DND-41 (cell line): ENCODE results near the gene HDAC4.

Source experiments
- ATAC-seq: fragments of 200-7000 bp; cut with Tn5 transposase; 3 replicates; pipeline ENCODE4 v1.9.1; 2021; ENCODE audit warnings: low read depth; ENCODE audit not compliant: insufficient read depth
- DNase-seq: peaks from one replicate; pipeline ENCODE4 v3.0.0-alpha.2; 2020
- H2AFZ ChIP-seq: 2 replicates; pipeline ENCODE4 v1.6.0; 2012; ENCODE audit warnings: low read depth, low read length
- H3K27ac ChIP-seq: 2 replicates; pipeline ENCODE4 v1.5.1; 2012; ENCODE audit warnings: low read length, inconsistent platforms
- H3K27me3 ChIP-seq: fragments of 200-600 bp; sonication (generic); 2 replicates; pipeline ENCODE4 v1.6.0; 2012; ENCODE audit warnings: low read length, mild to moderate bottlenecking, inconsistent platforms; ENCODE audit not compliant: insufficient read depth, poor library complexity
- H3K36me3 ChIP-seq: 2 replicates; pipeline ENCODE4 v1.5.1; 2012; ENCODE audit warnings: low read length, inconsistent platforms; ENCODE audit not compliant: insufficient read depth
- H3K4me1 ChIP-seq: 2 replicates; pipeline ENCODE4 v1.5.1; 2012; ENCODE audit warnings: mild to moderate bottlenecking, low read length; ENCODE audit not compliant: insufficient read depth
- H3K4me2 ChIP-seq: 2 replicates; pipeline ENCODE4 v1.6.0; 2012; ENCODE audit warnings: mild to moderate bottlenecking, moderate library complexity, low read length, inconsistent platforms; ENCODE audit not compliant: insufficient read depth
- H3K4me3 ChIP-seq, 2 experiments: fragments of 200-600 bp in 1 of 2; shearing (Covaris generic) in 1 of 2; 2 replicates each; pipeline ENCODE4 v1.5.1; 2012 to 2016; ENCODE audit warnings: inconsistent platforms in 2 of 2, low read length in 2 of 2, mild to moderate bottlenecking in 2 of 2, low read depth in 1 of 2, moderate library complexity in 1 of 2
- H3K79me2 ChIP-seq: 2 replicates; pipeline ENCODE4 v1.6.0; 2012; ENCODE audit warnings: low read length, inconsistent platforms; ENCODE audit not compliant: insufficient read depth
- H3K9ac ChIP-seq: 2 replicates; pipeline ENCODE4 v1.6.0; 2012; ENCODE audit warnings: low read depth, mild to moderate bottlenecking, inconsistent platforms, low read length, moderate library complexity
- H3K9me3 ChIP-seq: 2 replicates; pipeline ENCODE4 v1.5.1; 2012; ENCODE audit warnings: low read length, moderate library complexity, mild to moderate bottlenecking, inconsistent platforms; ENCODE audit not compliant: insufficient read depth, severe bottlenecking
- H4K20me1 ChIP-seq: 2 replicates; pipeline ENCODE4 v1.6.0; 2012; ENCODE audit warnings: low read length; ENCODE audit not compliant: insufficient read depth
- CTCF ChIP-seq: IDR thresholded peaks from 2 replicates; pipeline ENCODE4 v1.5.1; 2012; ENCODE audit warnings: borderline replicate concordance, low read length, moderate library complexity, mild to moderate bottlenecking; ENCODE audit not compliant: poor library complexity, severe bottlenecking; ENCODE audit errors: extremely low read depth
- EZH2 ChIP-seq: IDR thresholded peaks from 3 replicates; pipeline ENCODE4 v1.6.1; 2012; ENCODE audit warnings: borderline replicate concordance, low read depth, mild to moderate bottlenecking, moderate library complexity, low read length, inconsistent platforms; ENCODE audit not compliant: severe bottlenecking

HDAC4 gene

DNA sequence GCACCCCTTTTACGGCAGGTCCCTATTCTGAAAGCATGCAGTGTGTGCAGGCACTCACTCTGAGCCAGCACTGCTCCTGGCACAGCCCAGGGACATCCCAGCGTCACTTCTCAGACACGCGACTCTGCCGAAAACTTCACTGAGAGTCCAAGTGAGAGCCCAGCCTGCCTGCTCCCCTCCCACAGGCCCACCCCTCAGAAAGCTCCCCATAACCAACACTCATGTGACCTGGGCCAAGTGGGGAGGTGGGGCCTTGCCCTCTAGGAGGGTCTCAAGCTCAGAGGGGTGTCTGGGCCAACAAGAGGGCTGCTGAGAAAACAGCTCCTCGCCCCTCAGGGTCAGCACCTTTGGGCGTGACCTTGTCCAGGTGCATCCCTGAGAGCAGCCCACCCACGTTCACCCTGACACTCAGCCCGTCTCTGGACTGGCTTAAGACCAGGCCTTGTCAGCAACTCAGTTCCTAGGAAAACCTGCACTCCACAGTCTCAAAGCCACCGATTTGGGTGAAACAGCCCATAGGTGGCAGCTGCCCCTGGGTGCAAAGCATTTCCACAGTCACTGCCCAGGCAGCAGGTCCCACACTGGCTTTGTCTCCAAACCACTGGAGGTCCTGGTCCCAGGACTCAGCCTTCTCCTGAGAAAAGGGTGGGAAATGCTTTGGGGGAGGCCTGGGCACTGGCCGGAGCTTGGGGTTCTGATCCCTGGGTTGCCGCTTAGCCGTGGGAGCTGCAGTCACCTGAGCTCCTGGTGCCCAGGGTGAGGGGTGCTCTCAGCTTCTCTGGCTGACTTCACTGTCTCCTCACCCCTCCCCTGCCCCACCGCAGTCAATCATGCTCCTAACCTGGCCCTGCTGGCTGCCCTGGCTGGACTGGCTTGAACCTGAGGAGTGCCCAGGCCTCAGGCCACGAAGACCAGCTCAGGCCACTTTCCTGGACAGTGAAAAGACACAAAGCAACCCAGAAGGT, 209.6 kb downstream of the HDAC4 start:
- ATAC-seq (no peak), DNase-seq (no peak)
- TF ChIP-seq CTCF (no peak), EZH2 (no peak)
- Histone ChIP-seq H3K27me3 (no peaks in the 10 kb centered on the region), H3K9me3 (no peaks in the 10 kb centered on the region), H2AFZ (no peak overlapping the region), H3K9ac (no peak overlapping the region), H3K4me1 (no peaks in the 10 kb centered on the region), H3K27ac (0 out of 2 replicates have a peak overlapping the region, but pooled peaks have one; percentile 24), H3K79me2 (peaks cover 100% of the 10 kb centered on the region), H3K4me2 (no peak overlapping the region), H4K20me1 (peaks cover 94% of the 10 kb centered on the region), H3K36me3 (peaks cover 100% of the 10 kb centered on the region), H3K4me3 (no peak overlapping the region)

DNA sequence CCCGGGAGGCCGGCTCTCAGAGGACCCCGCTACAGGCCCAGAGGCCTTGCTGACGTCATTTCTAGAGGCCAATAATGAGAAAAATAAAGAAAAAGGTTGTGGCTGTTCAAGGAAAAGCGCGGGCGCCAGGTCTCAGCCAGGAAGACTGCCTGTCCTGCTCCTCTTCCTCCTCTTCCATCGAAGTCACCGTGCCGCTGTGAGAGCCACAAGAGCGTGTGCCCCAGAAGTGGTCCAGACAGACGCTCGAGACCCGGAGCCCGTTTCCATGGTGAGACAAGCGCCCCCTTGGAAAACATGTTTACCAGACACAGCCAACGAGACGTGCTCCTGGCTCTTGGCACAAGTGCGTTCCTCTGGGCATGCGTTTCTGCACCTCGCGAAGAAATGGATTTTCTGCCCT, 210.5 kb downstream of the HDAC4 start:
- Histone ChIP-seq H3K27ac (peak overlapping the region; percentile 25; the same call in 1 of the 2 replicates), H3K36me3 (peaks cover 100% of the 10 kb centered on the region), H3K9me3 (no peaks in the 10 kb centered on the region), H3K4me3 (no peak overlapping the region), H3K79me2 (peaks cover 99% of the 10 kb centered on the region), H3K4me1 (no peaks in the 10 kb centered on the region), H3K9ac (no peak overlapping the region), H2AFZ (no peak overlapping the region), H3K27me3 (no peaks in the 10 kb centered on the region), H4K20me1 (peaks cover 93% of the 10 kb centered on the region), H3K4me2 (no peak overlapping the region)
- ATAC-seq = no peak
- no peak for DNase-seq
- TF ChIP-seq CTCF = no peak
- no peak for TF ChIP-seq EZH2

DNA sequence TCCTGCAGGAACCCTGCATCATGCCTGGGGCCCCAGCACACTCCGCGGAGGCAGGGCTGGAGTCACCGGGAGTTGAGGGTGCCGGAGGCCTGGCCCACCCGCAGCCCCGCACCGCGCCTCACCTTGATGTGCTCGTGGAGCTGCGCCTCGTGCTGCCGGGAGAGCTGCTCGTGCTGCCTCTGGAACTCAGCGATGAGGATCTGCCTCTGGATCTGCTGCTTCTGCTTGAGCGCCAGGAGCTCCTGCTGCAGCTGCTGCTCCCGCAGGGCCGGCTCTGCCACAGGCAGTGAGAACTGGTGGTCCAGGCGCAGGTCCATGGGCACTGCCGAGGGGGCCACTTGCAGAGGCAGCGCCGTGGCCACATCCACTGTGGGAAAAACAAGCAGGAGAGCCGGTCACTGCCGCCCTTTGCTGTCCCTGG, 211.1 kb downstream of the HDAC4 start:
- ATAC-seq = no peak
- peaks cover 100% of the 10 kb centered on the region for H3K36me3 ChIP-seq
- H3K9me3 ChIP-seq = no peaks in the 10 kb centered on the region
- H4K20me1 ChIP-seq = peaks cover 91% of the 10 kb centered on the region
- no peaks in the 10 kb centered on the region for H3K4me1 ChIP-seq
- H3K79me2 ChIP-seq = peaks cover 99% of the 10 kb centered on the region
- no peak overlapping the region for H3K27ac ChIP-seq
- H2AFZ ChIP-seq = no peak overlapping the region
- H3K27me3 ChIP-seq = no peaks in the 10 kb centered on the region
- no peak overlapping the region for H3K9ac ChIP-seq
- TF ChIP-seq CTCF (no peak), EZH2 (no peak)
- no peak overlapping the region for H3K4me2 ChIP-seq
- H3K4me3 ChIP-seq = no peak overlapping the region
- no peak for DNase-seq
